ENCODE data around the gene SPRR3.
"Not testable (repeated sequence)": the region's sequence is repeated elsewhere in the genome, so short reads cannot be mapped to it uniquely, and the experiment has no call there.

The SPRR3 gene

DNA sequence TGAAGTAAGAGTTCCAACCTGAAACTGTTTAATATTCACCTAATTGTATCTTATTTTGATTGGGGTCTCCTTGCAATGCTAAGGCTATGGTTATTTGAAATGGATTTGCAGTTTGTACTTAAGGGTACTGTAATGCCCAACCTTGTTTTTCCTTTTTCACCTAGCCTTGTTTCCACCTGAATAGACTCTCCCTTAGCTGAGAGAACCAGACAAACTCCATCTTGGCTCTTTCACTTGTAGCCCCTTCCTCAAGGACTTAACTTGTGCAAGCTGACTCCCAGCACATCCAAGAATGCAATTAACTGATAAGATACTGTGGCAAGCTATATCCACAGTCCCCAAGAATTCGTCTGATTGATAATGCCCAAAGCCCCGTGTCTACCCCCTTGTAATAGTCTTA lies 20.3 kb downstream of the SPRR3 start:
- H3K4me1 ChIP-seq (ENCODE audit: control insufficient read depth, insufficient read depth, low read length, poor library complexity, severe bottlenecking); H3K9me3 ChIP-seq (ENCODE audit: control insufficient read depth, low read length); H3K4me3 ChIP-seq (ENCODE audit: extremely low read depth, insufficient read depth, low read length, poor library complexity, severe bottlenecking); H3K27ac ChIP-seq (ENCODE audit: low read depth, low read length, severe bottlenecking); H3K36me3 ChIP-seq (ENCODE audit: control insufficient read depth, insufficient read depth, low read length): not testable (repeated sequence)
- WGBS, 2 experiments (ENCODE audit: insufficient coverage in 2 of 2), result 100% methylated on average over 1 to 2 of the region's 2 CpGs

- not testable (repeated sequence) for H3K36me3 ChIP-seq (ENCODE audit: control insufficient read depth, insufficient read depth, low read length); H3K4me1 ChIP-seq (ENCODE audit: control insufficient read depth, insufficient read depth, low read length, poor library complexity, severe bottlenecking); H3K9me3 ChIP-seq (ENCODE audit: control insufficient read depth, low read length); H3K27ac ChIP-seq (ENCODE audit: low read depth, low read length, severe bottlenecking); H3K4me3 ChIP-seq (ENCODE audit: extremely low read depth, insufficient read depth, low read length, poor library complexity, severe bottlenecking)
- WGBS, 2 experiments (ENCODE audit: insufficient coverage in 2 of 2), result 85 to 89% methylated on average over 5 to 9 of the region's 9 CpGs
Observed at GRCh38 chr1:153022340-153022739, 20.8 kb downstream of the SPRR3 start.

- Histone ChIP-seq H3K4me1 (ENCODE audit: control insufficient read depth, insufficient read depth, low read length, poor library complexity, severe bottlenecking) (no peaks in the 10 kb centered on the region), H3K36me3 (ENCODE audit: control insufficient read depth, insufficient read depth, low read length) (no peaks in the 10 kb centered on the region), H3K4me3 (ENCODE audit: extremely low read depth, insufficient read depth, low read length, poor library complexity, severe bottlenecking) (no peak overlapping the region), H3K27ac (ENCODE audit: low read depth, low read length, severe bottlenecking) (no peak overlapping the region), H3K9me3 (ENCODE audit: control insufficient read depth, low read length) (no peaks in the 10 kb centered on the region)
- WGBS, 2 experiments (ENCODE audit: insufficient coverage in 2 of 2), result 85 to 86% methylated on average over 7 of the region's 7 CpGs
Observed at GRCh38 chr1:153023109-153023508, 21.6 kb downstream of the SPRR3 start.

DNA sequence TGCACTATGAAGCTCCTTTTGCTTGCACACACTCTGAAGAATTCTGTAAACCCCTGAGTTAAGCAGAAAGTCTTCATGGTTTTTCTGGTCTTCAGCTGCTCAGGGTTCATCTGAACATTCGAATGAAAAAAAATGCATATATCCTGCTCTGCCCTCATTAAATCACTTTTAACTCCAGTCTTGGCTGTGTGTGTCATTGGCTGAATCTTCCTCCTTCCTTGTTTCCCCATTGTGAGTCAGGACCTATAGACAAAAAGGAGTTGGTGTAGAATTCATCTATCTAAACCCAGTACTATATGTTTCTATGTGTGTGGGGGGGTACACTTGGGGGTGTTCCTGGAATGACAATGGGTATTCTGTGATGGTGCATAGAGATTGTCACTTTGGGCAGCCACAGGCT lies 22.9 kb downstream of the SPRR3 start:
- H3K36me3 ChIP-seq (ENCODE audit: control insufficient read depth, insufficient read depth, low read length), result no peaks in the 10 kb centered on the region
- no peaks in the 10 kb centered on the region for H3K4me1 ChIP-seq (ENCODE audit: control insufficient read depth, insufficient read depth, low read length, poor library complexity, severe bottlenecking)
- H3K27ac ChIP-seq (ENCODE audit: low read depth, low read length, severe bottlenecking), result no peak overlapping the region
- H3K9me3 ChIP-seq (ENCODE audit: control insufficient read depth, low read length), result no peaks in the 10 kb centered on the region
- WGBS, 2 experiments (ENCODE audit: insufficient coverage in 2 of 2), result 80% methylated on average over 1 of the region's 1 CpG; no CpG with 5 or more reads in 1 of the 2 experiments
- H3K4me3 ChIP-seq (ENCODE audit: extremely low read depth, insufficient read depth, low read length, poor library complexity, severe bottlenecking), result no peak overlapping the region

DNA sequence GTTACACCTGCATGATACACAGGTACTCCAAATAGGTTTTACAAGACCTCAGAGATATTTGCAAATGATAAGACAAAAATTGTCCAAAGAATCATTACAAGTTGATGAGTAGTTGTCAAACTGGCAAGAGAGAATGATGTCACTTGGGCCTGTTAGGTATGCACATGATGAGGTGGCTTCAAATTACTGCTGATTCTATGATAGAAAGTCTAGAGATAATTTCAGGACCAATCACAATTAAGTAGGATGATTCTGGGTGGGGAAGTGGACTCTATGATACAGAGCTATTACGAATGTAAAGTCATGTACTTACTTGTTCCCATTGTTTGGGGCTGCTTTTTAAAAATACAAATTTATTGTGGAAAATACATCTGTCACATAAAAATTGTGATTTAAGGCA lies 24.2 kb downstream of the SPRR3 start:
- 80% methylated on average over 1 of the region's 1 CpG; no CpG with 5 or more reads in 1 of the 2 experiments for WGBS, 2 experiments (ENCODE audit: insufficient coverage in 2 of 2)
- no peaks in the 10 kb centered on the region for H3K9me3 ChIP-seq (ENCODE audit: control insufficient read depth, low read length)
- H3K36me3 ChIP-seq (ENCODE audit: control insufficient read depth, insufficient read depth, low read length), result no peaks in the 10 kb centered on the region
- no peak overlapping the region for H3K27ac ChIP-seq (ENCODE audit: low read depth, low read length, severe bottlenecking)
- no peaks in the 10 kb centered on the region for H3K4me1 ChIP-seq (ENCODE audit: control insufficient read depth, insufficient read depth, low read length, poor library complexity, severe bottlenecking)
- H3K4me3 ChIP-seq (ENCODE audit: extremely low read depth, insufficient read depth, low read length, poor library complexity, severe bottlenecking), result no peak overlapping the region

DNA sequence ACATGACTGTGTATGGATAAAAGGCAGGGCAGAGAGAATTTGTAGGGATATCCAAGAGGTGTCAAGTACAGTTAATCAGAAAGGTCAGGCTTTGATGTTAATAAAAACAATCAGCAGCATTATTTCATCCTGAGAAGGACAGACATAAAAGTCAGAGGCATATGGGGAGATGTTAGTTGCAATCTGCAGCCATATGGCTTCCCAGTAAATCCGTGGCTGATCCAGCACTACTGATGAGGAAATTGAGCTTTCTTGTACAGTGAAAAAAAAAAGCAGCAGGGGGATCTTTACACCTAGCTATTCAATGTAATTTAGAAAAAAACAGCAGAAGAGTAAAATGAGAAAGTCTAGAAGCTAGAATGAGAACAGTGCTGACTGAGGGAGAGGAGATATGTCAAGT lies 27.2 kb downstream of the SPRR3 start:
- H3K27ac ChIP-seq (ENCODE audit: low read depth, low read length, severe bottlenecking), result no peak overlapping the region
- H3K9me3 ChIP-seq (ENCODE audit: control insufficient read depth, low read length), result no peaks in the 10 kb centered on the region
- peaks cover 11% of the 10 kb centered on the region for H3K4me1 ChIP-seq (ENCODE audit: control insufficient read depth, insufficient read depth, low read length, poor library complexity, severe bottlenecking)
- H3K4me3 ChIP-seq (ENCODE audit: extremely low read depth, insufficient read depth, low read length, poor library complexity, severe bottlenecking), result no peak overlapping the region
- WGBS, 2 experiments (ENCODE audit: insufficient coverage in 2 of 2), result 60% methylated on average over 1 of the region's 1 CpG; no CpG with 5 or more reads in 1 of the 2 experiments
- H3K36me3 ChIP-seq (ENCODE audit: control insufficient read depth, insufficient read depth, low read length), result no peaks in the 10 kb centered on the region

DNA sequence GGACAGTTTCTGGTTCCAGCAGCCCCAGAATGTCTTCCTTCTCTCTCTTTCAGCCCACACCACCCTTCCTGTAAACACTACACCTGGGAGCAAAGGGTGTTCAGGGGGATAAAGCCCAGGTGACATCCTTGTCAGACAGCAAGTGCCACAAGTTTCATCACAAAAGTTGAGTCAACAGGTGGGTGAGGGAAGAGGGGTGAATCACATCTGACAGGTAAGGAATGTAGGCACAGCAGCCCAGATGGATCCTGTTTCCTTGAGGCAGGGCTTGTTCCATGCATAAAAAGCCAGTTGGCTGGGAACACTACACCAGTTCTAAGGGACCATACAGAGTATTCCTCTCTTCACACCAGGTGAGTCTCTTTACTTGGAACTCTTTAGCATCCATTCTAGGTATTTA lies 29.3 kb downstream of the SPRR3 start, which contains the start of gene SPRR1B:
Gene SPRR1B, plus strand, starts transcription at position 309 of the 400 bp plus-strand sequence. CDS start 1,143 bp downstream, outside the sequence.
- H3K4me1 ChIP-seq (ENCODE audit: control insufficient read depth, insufficient read depth, low read length, poor library complexity, severe bottlenecking), result peaks cover 11% of the 10 kb centered on the region
- H3K27ac ChIP-seq (ENCODE audit: low read depth, low read length, severe bottlenecking), result no peak within 1 kb of the TSS
- H3K9me3 ChIP-seq (ENCODE audit: control insufficient read depth, low read length), result no peaks in the 10 kb centered on the region

GRCh38 chr1:153032073-153032472 lies 30.5 kb downstream of the SPRR3 start:
- Histone ChIP-seq H3K4me3 (ENCODE audit: extremely low read depth, insufficient read depth, low read length, poor library complexity, severe bottlenecking) (no peak overlapping the region), H3K36me3 (ENCODE audit: control insufficient read depth, insufficient read depth, low read length) (no peaks in the 10 kb centered on the region), H3K27ac (ENCODE audit: low read depth, low read length, severe bottlenecking) (no peak overlapping the region), H3K9me3 (ENCODE audit: control insufficient read depth, low read length) (no peaks in the 10 kb centered on the region), H3K4me1 (ENCODE audit: control insufficient read depth, insufficient read depth, low read length, poor library complexity, severe bottlenecking) (peaks cover 11% of the 10 kb centered on the region)

More for the DNA sequence above, 29.3 kb downstream of the SPRR3 start, which contains the start of gene SPRR1B:
- no peaks in the 10 kb centered on the region for H3K36me3 ChIP-seq (ENCODE audit: control insufficient read depth, insufficient read depth, low read length)
- no peak within 1 kb of the TSS for H3K4me3 ChIP-seq (ENCODE audit: extremely low read depth, insufficient read depth, low read length, poor library complexity, severe bottlenecking)

GRCh38 chr1:153032677-153033308 lies 31.2 kb downstream of the SPRR3 start:
- WGBS, 2 experiments (ENCODE audit: insufficient coverage in 2 of 2), result 0% methylated on average over 1 of the region's 3 CpGs
- no peak overlapping the region for H3K4me3 ChIP-seq (ENCODE audit: extremely low read depth, insufficient read depth, low read length, poor library complexity, severe bottlenecking)
- H3K4me1 ChIP-seq (ENCODE audit: control insufficient read depth, insufficient read depth, low read length, poor library complexity, severe bottlenecking), result peaks cover 11% of the 10 kb centered on the region
- no peaks in the 10 kb centered on the region for H3K36me3 ChIP-seq (ENCODE audit: control insufficient read depth, insufficient read depth, low read length)
- no peaks in the 10 kb centered on the region for H3K9me3 ChIP-seq (ENCODE audit: control insufficient read depth, low read length)
- H3K27ac ChIP-seq (ENCODE audit: low read depth, low read length, severe bottlenecking), result no peak overlapping the region

GRCh38 chr1:153035211-153035610 lies 33.7 kb downstream of the SPRR3 start:
- peaks cover 11% of the 10 kb centered on the region for H3K4me1 ChIP-seq (ENCODE audit: control insufficient read depth, insufficient read depth, low read length, poor library complexity, severe bottlenecking)
- whole genome bisulfite sequencing, 2 experiments (ENCODE audit: insufficient coverage in 2 of 2), result no CpG with 5 or more reads among the region's 1 CpG
- no peak overlapping the region for H3K4me3 ChIP-seq (ENCODE audit: extremely low read depth, insufficient read depth, low read length, poor library complexity, severe bottlenecking)
- no peaks in the 10 kb centered on the region for H3K9me3 ChIP-seq (ENCODE audit: control insufficient read depth, low read length)
- H3K27ac ChIP-seq (ENCODE audit: low read depth, low read length, severe bottlenecking), result no peak overlapping the region
- H3K36me3 ChIP-seq (ENCODE audit: control insufficient read depth, insufficient read depth, low read length), result no peaks in the 10 kb centered on the region

DNA sequence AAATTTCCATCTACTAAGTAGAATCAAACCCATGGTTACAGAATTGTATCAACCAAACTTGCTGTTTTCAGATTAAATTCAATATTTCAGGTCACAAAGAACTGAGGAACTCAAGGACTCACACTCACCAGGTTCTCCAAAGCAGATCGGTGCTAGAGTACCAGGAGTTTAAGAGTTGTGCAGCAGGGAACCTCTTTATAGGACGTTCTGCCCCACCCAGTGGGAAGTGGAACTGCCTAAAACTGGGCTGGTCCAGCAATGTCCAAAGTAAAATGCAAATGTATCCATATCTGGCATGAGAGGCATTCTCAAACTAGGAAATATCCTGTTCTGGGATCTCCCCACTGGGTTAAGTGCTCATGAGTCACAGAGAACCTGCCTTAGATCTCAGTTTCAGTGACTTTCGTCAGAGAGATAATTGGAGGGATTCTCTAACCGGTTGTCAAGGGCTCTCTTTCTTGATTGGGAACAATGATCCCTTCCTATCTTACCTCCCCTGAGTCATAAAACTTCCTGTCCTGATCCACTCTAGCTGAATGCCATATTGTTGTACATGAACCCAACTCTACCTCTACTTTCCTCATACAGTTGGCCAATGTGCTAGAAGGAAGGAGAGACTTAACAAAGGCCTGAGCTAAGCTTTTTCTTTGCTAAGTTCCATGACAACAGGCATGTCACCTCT lies 39.5 kb downstream of the SPRR3 start, which contains the start of gene SPRR2D:
Gene SPRR2D, minus strand, starts transcription at position 171 of the 682 bp plus-strand sequence. CDS start 774 bp downstream, outside the sequence.
- no peak within 1 kb of the TSS for H3K4me3 ChIP-seq (ENCODE audit: extremely low read depth, insufficient read depth, low read length, poor library complexity, severe bottlenecking)
- H3K4me1 ChIP-seq (ENCODE audit: control insufficient read depth, insufficient read depth, low read length, poor library complexity, severe bottlenecking), result peaks cover 3% of the 10 kb centered on the region
- H3K9me3 ChIP-seq (ENCODE audit: control insufficient read depth, low read length), result no peaks in the 10 kb centered on the region
- WGBS, 2 experiments (ENCODE audit: insufficient coverage in 2 of 2), result 100% methylated on average over 2 of the region's 4 CpGs
- no peaks in the 10 kb centered on the region for H3K36me3 ChIP-seq (ENCODE audit: control insufficient read depth, insufficient read depth, low read length)
- no peak within 1 kb of the TSS for H3K27ac ChIP-seq (ENCODE audit: low read depth, low read length, severe bottlenecking)
